OCI-LY7 (cell line): ENCODE measurements around the gene SLC22A14.

Experiments
- CTCF ChIP-seq: fragments of 200-600 bp; sonication (generic); conservative IDR thresholded peaks from 2 replicates; pipeline ENCODE4 v1.5.1; 2014; ENCODE audit warnings: mild to moderate bottlenecking, antibody characterized with exemption, low read length, moderate library complexity, mixed read lengths
- EZH2phosphoT487 ChIP-seq: fragments of 200-600 bp; sonication (generic); IDR thresholded peaks from 2 replicates; pipeline ENCODE4 v1.6.1; 2018; ENCODE audit warnings: low read depth, borderline replicate concordance, mild to moderate bottlenecking, mixed run types, antibody characterized with exemption, low read length, moderate library complexity, mixed read lengths

GRCh38 chr3:38260474-38260873, 21.6 kb upstream of the SLC22A14 start:
- no peak for TF ChIP-seq CTCF
- TF ChIP-seq EZH2phosphoT487: no peak
